ENCODE results near the gene BEX1. TPM values are rescaled to one million over a fixed set of nuclear protein-coding genes. Genes with fewer than 3 reads are reported as not detected.
"Not testable (repeated sequence)": the region's sequence is repeated elsewhere in the genome, so short reads cannot be mapped to it uniquely, and the experiment has no call there.

BEX1 gene
- not detected in 2 replicates for total RNA-seq

DNA sequence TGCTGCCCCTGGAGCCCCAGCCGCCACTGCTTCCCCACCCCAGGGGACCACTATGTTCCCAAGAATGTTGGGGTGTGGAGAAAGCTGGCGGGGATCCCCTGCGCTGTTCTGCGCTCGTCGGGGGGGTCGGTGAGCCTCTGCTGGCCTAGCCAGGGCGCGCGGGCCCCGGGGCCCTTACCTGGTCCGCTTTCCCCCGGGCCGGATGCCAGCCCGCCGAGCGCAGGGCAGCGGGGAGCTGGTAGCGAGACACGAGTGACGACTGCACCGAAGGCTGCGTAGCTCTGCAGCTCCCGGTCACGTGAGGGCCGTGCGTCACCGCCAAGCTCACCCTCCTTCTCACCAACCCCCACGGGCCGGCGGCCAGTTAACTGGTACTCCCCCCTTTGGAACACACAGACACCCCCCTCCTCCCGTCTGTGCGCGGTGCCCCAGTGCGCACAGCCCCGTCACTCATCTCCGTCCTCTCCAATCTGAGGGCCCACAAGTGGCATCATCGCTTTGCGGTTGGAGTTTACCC, at the start of gene BEX1:
Gene BEX1, minus strand, starts transcription at position 254 of the 517 bp plus-strand sequence. CDS start 897 bp downstream, outside the sequence.
- DNase-seq (ENCODE audit: low read depth) = peak; percentile 0
- no peak for FAIRE-seq
- Histone ChIP-seq H3K36me3 (ENCODE audit: control insufficient read depth, insufficient read depth, low read length) (no peaks in the 10 kb centered on the region), H3K4me3 (ENCODE audit: low read depth, low read length) (no peak within 1 kb of the TSS), H3K27me3 (ENCODE audit: control insufficient read depth, insufficient read depth, low read length) (no peaks in the 10 kb centered on the region)
- TF ChIP-seq, protein P1, sequence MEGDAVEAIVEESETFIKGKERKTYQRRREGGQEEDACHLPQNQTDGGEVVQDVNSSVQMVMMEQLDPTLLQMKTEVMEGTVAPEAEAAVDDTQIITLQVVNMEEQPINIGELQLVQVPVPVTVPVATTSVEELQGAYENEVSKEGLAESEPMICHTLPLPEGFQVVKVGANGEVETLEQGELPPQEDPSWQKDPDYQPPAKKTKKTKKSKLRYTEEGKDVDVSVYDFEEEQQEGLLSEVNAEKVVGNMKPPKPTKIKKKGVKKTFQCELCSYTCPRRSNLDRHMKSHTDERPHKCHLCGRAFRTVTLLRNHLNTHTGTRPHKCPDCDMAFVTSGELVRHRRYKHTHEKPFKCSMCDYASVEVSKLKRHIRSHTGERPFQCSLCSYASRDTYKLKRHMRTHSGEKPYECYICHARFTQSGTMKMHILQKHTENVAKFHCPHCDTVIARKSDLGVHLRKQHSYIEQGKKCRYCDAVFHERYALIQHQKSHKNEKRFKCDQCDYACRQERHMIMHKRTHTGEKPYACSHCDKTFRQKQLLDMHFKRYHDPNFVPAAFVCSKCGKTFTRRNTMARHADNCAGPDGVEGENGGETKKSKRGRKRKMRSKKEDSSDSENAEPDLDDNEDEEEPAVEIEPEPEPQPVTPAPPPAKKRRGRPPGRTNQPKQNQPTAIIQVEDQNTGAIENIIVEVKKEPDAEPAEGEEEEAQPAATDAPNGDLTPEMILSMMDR (IDR thresholded peaks at IDR 0.05; ENCODE audit: insufficient read depth, low read length, severe bottlenecking) = no peak

DNA sequence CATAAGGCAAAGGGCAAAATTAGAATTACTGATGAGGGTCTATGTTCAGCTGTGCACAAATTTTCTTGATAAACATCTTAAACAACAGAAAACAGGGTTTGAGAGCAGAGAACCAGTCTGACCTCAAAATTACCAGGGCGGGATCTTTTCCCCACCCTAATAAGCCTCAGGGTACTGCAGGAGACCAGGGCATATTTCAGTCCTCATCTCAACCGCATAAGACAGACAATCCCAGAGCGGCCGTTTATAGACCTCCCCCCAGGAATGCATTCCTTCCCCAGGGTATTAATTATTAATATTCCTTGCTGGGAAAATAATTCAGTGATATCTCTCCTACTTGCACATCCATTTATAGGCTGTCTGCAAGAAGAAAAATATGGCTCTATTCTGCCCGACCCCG, 45.5 kb upstream of the BEX1 start:
- H3K27me3 ChIP-seq (ENCODE audit: control insufficient read depth, insufficient read depth, low read length); DNase-seq (ENCODE audit: low read depth); H3K4me3 ChIP-seq (ENCODE audit: low read depth, low read length); H3K36me3 ChIP-seq (ENCODE audit: control insufficient read depth, insufficient read depth, low read length); FAIRE-seq: not testable (repeated sequence)

DNA sequence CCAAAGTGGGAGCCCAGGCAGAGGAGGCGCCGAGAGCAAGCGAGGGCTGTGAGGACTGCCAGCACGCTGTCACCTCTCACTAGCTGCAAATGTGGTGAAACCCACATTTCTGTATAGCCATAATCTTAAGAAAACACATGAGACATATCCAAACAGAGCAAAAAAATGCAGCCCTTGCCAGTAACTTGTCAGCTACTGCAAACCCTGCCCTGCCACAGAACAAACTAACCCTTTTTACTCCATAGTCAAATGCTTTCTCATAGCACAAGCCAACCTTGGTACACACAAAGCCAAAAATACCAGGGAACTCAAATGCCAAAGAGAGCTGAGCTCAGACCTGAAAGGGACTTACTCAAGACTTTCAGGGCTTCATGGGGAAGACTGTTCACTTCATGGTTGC, 43.9 kb upstream of the BEX1 start:
- Histone ChIP-seq H3K36me3 (ENCODE audit: control insufficient read depth, insufficient read depth, low read length) (no peaks in the 10 kb centered on the region), H3K4me3 (ENCODE audit: low read depth, low read length) (no peak overlapping the region), H3K27me3 (ENCODE audit: control insufficient read depth, insufficient read depth, low read length) (no peaks in the 10 kb centered on the region)
- no peak for DNase-seq (ENCODE audit: low read depth)
- TF ChIP-seq, protein P1 (IDR thresholded peaks at IDR 0.05; ENCODE audit: insufficient read depth, low read length, severe bottlenecking) = no peak
- no peak for FAIRE-seq

DNA sequence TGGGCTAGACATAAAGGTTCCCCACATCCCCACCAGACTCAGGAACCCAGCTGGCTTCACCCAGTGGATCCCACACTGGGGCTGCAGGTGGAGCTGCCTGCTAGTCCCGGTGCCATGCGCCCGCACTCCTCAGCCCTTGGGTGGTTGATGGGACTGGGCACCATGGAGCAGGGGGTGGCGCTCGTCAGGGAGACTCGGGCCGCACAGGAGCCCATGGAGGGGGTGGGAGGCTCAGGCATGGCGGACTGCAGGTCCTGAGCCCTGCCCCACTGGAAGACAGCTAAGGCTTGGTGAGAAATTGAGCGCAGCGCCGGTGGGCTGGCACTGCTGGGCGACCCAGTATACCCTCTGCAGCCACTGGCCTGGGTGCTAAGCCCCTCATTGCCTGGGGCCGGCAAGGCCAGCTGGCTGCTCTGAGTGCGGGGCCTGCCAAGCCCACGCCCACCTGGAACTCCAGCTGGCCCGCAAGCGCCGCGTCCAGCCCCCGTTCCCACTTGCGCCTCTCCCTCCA, 43.3 kb upstream of the BEX1 start:
- H3K36me3 ChIP-seq (ENCODE audit: control insufficient read depth, insufficient read depth, low read length); H3K27me3 ChIP-seq (ENCODE audit: control insufficient read depth, insufficient read depth, low read length); FAIRE-seq; DNase-seq (ENCODE audit: low read depth); H3K4me3 ChIP-seq (ENCODE audit: low read depth, low read length): not testable (repeated sequence)

DNA sequence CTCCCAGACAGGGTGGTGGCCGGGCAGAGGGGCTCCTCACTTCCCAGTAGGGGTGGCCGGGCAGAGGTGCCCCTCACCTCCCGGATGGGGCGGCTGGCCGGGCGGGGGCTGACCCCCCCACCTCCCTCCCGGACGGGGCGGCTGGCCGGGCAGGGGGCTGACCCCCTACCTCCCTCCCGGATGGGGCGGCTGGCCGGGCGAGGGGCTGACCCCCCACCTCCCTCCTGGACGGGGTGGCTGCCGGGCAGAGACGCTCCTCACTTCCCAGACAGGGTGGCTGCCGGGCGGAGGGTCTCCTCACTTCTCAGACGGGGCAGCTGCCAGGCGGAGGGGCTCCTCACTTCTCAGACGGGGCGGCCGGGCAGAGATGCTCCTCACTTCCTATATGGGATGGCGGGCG, 40.4 kb upstream of the BEX1 start:
- not testable (repeated sequence) for FAIRE-seq; H3K36me3 ChIP-seq (ENCODE audit: control insufficient read depth, insufficient read depth, low read length); DNase-seq (ENCODE audit: low read depth); H3K27me3 ChIP-seq (ENCODE audit: control insufficient read depth, insufficient read depth, low read length); H3K4me3 ChIP-seq (ENCODE audit: low read depth, low read length)

DNA sequence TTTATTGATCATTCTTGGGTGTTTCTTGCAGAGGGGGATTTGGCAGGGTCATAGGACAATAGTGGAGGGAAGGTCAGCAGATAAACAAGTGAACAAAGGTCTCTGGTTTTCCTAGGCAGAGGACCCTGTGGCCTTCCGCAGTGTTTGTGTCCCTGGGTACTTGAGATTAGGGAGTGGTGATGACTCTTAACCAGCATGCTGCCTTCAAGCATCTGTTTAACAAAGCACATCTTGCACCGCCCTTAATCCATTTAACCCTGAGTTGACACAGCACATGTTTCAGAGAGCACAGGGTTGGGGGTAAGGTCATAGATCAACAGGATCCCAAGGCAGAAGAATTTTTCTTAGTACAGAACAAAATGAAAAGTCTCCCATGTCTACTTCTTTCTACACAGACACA, 39.9 kb upstream of the BEX1 start:
- not testable (repeated sequence) for H3K36me3 ChIP-seq (ENCODE audit: control insufficient read depth, insufficient read depth, low read length); H3K4me3 ChIP-seq (ENCODE audit: low read depth, low read length); FAIRE-seq; H3K27me3 ChIP-seq (ENCODE audit: control insufficient read depth, insufficient read depth, low read length); DNase-seq (ENCODE audit: low read depth)

DNA sequence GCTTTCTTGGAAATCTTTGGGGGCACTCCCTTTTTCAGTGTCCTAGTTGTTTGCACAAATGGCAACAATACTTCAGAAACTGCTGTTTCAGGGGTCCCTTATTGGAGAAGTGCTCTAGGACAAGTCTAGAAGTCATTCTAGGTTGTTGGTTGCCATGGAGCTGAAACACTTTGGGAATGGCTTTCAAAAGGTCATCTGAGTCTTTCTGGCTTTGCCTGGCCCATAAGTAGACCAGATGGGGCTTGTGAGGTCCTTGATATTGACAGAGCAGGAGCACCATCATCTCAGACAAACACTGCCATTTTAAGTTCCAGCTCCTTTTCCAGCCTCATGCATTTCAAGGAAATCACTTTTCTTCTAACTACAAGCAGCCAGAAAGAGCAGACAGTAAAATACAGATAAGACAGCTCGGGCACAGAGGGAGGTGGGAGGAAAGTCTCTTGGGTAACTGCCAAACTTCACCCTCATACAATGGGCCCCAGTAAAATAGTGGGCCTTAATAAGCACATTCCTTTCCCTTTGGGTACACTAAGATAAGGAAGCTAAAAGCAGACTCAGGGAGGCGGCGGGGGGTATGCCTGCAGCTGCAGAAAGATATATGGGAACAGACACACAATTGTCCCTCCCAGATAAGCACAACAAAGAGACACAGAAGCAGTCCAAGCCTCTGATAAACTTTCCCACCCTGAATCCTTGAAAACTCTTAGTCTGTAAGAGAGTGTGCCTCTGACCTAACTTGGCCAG, 37.5 kb upstream of the BEX1 start:
- FAIRE-seq (no peak), DNase-seq (ENCODE audit: low read depth) (no peak)
- no peak overlapping the region for H3K4me3 ChIP-seq (ENCODE audit: low read depth, low read length)
- no peaks in the 10 kb centered on the region for H3K27me3 ChIP-seq (ENCODE audit: control insufficient read depth, insufficient read depth, low read length)
- H3K36me3 ChIP-seq (ENCODE audit: control insufficient read depth, insufficient read depth, low read length) = no peaks in the 10 kb centered on the region
- TF ChIP-seq, protein P1 (IDR thresholded peaks at IDR 0.05; ENCODE audit: insufficient read depth, low read length, severe bottlenecking) = no peak

DNA sequence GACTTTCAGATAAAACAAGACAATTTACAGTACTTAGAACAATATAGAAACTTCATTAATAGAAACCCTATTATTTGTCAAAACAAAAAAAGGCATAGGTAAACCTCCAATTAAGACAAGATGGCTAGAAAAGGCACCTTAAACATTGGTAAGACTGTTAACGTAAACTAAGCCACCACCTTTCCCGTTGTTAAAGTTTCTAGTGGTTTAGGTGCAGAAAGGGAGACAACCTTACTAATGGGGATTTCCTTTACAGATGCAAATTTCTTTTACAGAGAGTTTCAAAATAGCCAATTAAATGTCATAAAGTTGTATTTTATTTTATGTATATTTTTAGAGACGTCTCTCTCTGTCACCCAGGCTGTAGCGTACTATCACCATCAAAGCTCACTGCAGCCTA, 36.5 kb upstream of the BEX1 start:
- FAIRE-seq = no peak
- Histone ChIP-seq H3K27me3 (ENCODE audit: control insufficient read depth, insufficient read depth, low read length) (no peaks in the 10 kb centered on the region), H3K4me3 (ENCODE audit: low read depth, low read length) (no peak overlapping the region), H3K36me3 (ENCODE audit: control insufficient read depth, insufficient read depth, low read length) (no peaks in the 10 kb centered on the region)
- DNase-seq (ENCODE audit: low read depth) = no peak
- TF ChIP-seq, protein P1 (IDR thresholded peaks at IDR 0.05; ENCODE audit: insufficient read depth, low read length, severe bottlenecking) = no peak

Data from bronchial epithelial cell (primary cell).